SK-N-SH (cell line): Measurements from ENCODE around the gene SH2D4B. TPM values are rescaled to one million over a fixed set of nuclear protein-coding genes. Genes with fewer than 3 reads are reported as not detected.

Source experiments
- CTCF ChIA-PET: fragments of 300-600, 350-600 bp; formaldehyde crosslinking; extraction: SDS; loops from one replicate; lab custom pipeline; 2021; lab: Yijun Ruan, JAX
- POLR2A ChIA-PET: fragments of 350-600 bp; sonication (Branson Sonifier 250); formaldehyde crosslinking; extraction: SDS; loops from one replicate; lab custom pipeline; 2020; ENCODE audit warnings: antibody characterized with exemption, inconsistent platforms; lab: Yijun Ruan, JAX
- DNase-seq: peaks from one replicate; pipeline ENCODE4 v3.0.0; 2012
- H2AFZ ChIP-seq: fragments of 200-600 bp; sonication (generic); 2 replicates; pipeline ENCODE4 v1.8.1; 2016; ENCODE audit warnings: antibody characterized with exemption, mild to moderate bottlenecking, low read depth
- H3F3A ChIP-seq: fragments of 200-600 bp; sonication (generic); replicated peaks from 2 replicates; pipeline ENCODE3; 2016; ENCODE audit warnings: antibody characterized with exemption, mild to moderate bottlenecking; ENCODE audit not compliant: insufficient read depth
- H3K27ac ChIP-seq, 2 experiments: fragments of 200-500 bp in 1 of 2; fragments of 200-600 bp in 1 of 2; sonication (Bioruptor generic) in 1 of 2; sonication (generic), shearing (Covaris generic) in 1 of 2; 2 replicates each; pipeline versions ENCODE4 v1.5.1 to v1.6.1; 2014 to 2016; ENCODE audit warnings: low read depth in 2 of 2, inconsistent platforms in 1 of 2, low read length in 1 of 2, mild to moderate bottlenecking in 1 of 2, mixed read lengths in 1 of 2
- H3K27me3 ChIP-seq: fragments of 200-600 bp; sonication (generic), shearing (Covaris generic); 2 replicates; pipeline ENCODE4 v1.6.1; 2016; ENCODE audit warnings: mixed run types; ENCODE audit not compliant: insufficient read depth
- H3K36me3 ChIP-seq, 2 experiments: fragments of 200-500 bp in 1 of 2; fragments of 200-600 bp in 1 of 2; sonication (Bioruptor generic) in 1 of 2; sonication (generic) in 1 of 2; replicated peaks in 1 of 2; 2 replicates each; pipeline versions ENCODE3 to v1.5.1; 2014 to 2016; ENCODE audit warnings: low read length in 1 of 2, mild to moderate bottlenecking in 1 of 2; ENCODE audit not compliant: insufficient read depth in 2 of 2, control insufficient read depth in 1 of 2
- H3K4me1 ChIP-seq, 2 experiments: fragments of 200-500 bp in 1 of 2; fragments of 200-600 bp in 1 of 2; sonication (Bioruptor generic) in 1 of 2; sonication (generic), shearing (Covaris generic) in 1 of 2; 2 replicates each; pipeline versions ENCODE4 v1.5.1 to v1.6.1; 2014 to 2016; ENCODE audit warnings: low read depth in 1 of 2, low read length in 1 of 2, mixed run types in 1 of 2; ENCODE audit not compliant: insufficient read depth in 2 of 2, control insufficient read depth in 1 of 2
- H3K4me2 ChIP-seq: fragments of 200-600 bp; sonication (generic), shearing (Covaris generic); 2 replicates; pipeline ENCODE4 v1.6.1; 2017; ENCODE audit warnings: mixed run types
- H3K4me3 ChIP-seq, 2 experiments: fragments of 200-500 bp in 1 of 2; fragments of 200-600 bp in 1 of 2; sonication (Bioruptor generic) in 1 of 2; sonication (generic), shearing (Covaris generic) in 1 of 2; 2 replicates each; pipeline versions ENCODE4 v1.5.1 to v1.8.1; 2014 to 2016; ENCODE audit warnings: low read depth in 2 of 2, inconsistent platforms in 1 of 2, low read length in 1 of 2, mild to moderate bottlenecking in 1 of 2, mixed read lengths in 1 of 2, moderate library complexity in 1 of 2
- H3K79me2 ChIP-seq: fragments of 200-600 bp; sonication (generic); 2 replicates; pipeline ENCODE4 v1.8.1; 2017; ENCODE audit warnings: mild to moderate bottlenecking; ENCODE audit not compliant: insufficient read depth
- H3K9ac ChIP-seq: fragments of 200-600 bp; sonication (generic); 2 replicates; pipeline ENCODE4 v1.6.1; 2017; ENCODE audit warnings: mixed run types
- H3K9me2 ChIP-seq: fragments of 200-600 bp; sonication (generic); 2 replicates; pipeline ENCODE4 v1.6.1; 2017; ENCODE audit warnings: mixed run types
- H3K9me3 ChIP-seq: fragments of 200-600 bp; sonication (generic); 2 replicates; pipeline ENCODE4 v1.6.1; 2017; ENCODE audit warnings: mixed run types, mild to moderate bottlenecking, moderate library complexity
- H4K20me1 ChIP-seq: fragments of 200-600 bp; sonication (generic); 2 replicates; pipeline ENCODE4 v1.6.1; 2017; ENCODE audit warnings: mild to moderate bottlenecking, mixed run types; ENCODE audit not compliant: insufficient read depth
- ELF1 ChIP-seq: IDR thresholded peaks from 2 replicates; pipeline ENCODE4 v1.4.0; 2012
- EP300 ChIP-seq, 2 experiments: IDR thresholded peaks; 2 replicates each; pipeline versions ENCODE4 v1.4.0 to v1.6.1; 2012; ENCODE audit warnings: borderline replicate concordance in 1 of 2, low read depth in 1 of 2, low read length in 1 of 2
- EZH2phosphoT487 ChIP-seq: fragments of 200-600 bp; sonication (generic); IDR thresholded peaks from 2 replicates; pipeline ENCODE4 v1.6.1; 2017; ENCODE audit warnings: low read depth, mixed run types, mild to moderate bottlenecking, antibody characterized with exemption, moderate library complexity, borderline replicate concordance
- GABPA ChIP-seq: IDR thresholded peaks from 2 replicates; pipeline ENCODE4 v1.4.0; 2012; ENCODE audit warnings: low read depth, mild to moderate bottlenecking
- POLR2AphosphoS5 ChIP-seq: IDR thresholded peaks from 2 replicates; pipeline ENCODE4 v1.6.1; 2012; ENCODE audit warnings: low read depth, low read length
- RCOR1 ChIP-seq: fragments of 150-350 bp; IDR thresholded peaks from 2 replicates; pipeline ENCODE4 v1.6.1; 2017; ENCODE audit warnings: antibody characterized with exemption, low read length
- REST ChIP-seq: IDR thresholded peaks from 2 replicates; pipeline ENCODE4 v1.6.1; 2012; ENCODE audit warnings: mild to moderate bottlenecking, low read depth, low read length, moderate library complexity
- RXRA ChIP-seq: IDR thresholded peaks from 2 replicates; pipeline ENCODE4 v1.4.0; 2012; ENCODE audit warnings: low read depth, mild to moderate bottlenecking, borderline replicate concordance
- SMC3 ChIP-seq: IDR thresholded peaks from 2 replicates; pipeline ENCODE4 v1.6.1; 2012; ENCODE audit warnings: low read depth, low read length, improper control_type of control experiment
- TCF12 ChIP-seq: IDR thresholded peaks from 2 replicates; pipeline ENCODE4 v1.4.0; 2012
- USF1 ChIP-seq: IDR thresholded peaks from 2 replicates; pipeline ENCODE4 v1.4.0; 2012; ENCODE audit warnings: low read depth, borderline replicate concordance
- WGBS: methylation state at CpG from one replicate; pipeline ENCODE4 v1.1.6; 2017; ENCODE audit warnings: low lambda C conversion rate; 5-methylcytosine and 5-hydroxymethylcytosine counted together
- polyA plus RNA-seq, 3 experiments: library from polyadenylated mRNA; depleted of rRNA; stranded (reverse); fragments of >200 nt; gene quantifications; 2 replicates each; pipeline ENCODE4 v1.2.3, GENCODE V29; 2012

The SH2D4B gene
- polyA plus RNA-seq, 1 of the 3 experiments (the other 2 are of a cell fraction) = not detected

GRCh38 chr10:80515511-80515910 is 22.2 kb upstream of the SH2D4B start:
- Histone ChIP-seq H3K4me2 (no peak overlapping the region), H3K27me3 (no peaks in the 10 kb centered on the region), H3K36me3 (peaks cover 37 to 64% of the 10 kb centered on the region in 2 experiments), H4K20me1 (no peaks in the 10 kb centered on the region), H3K4me3 (no peak overlapping the region), H3K27ac (no peak overlapping the region), H3K79me2 (peaks cover 4% of the 10 kb centered on the region; the same call in 1 of the 2 replicates), H2AFZ (no peak overlapping the region), H3K9ac (no peak overlapping the region), H3F3A (no peaks in the 10 kb centered on the region), H3K9me3 (no peaks in the 10 kb centered on the region), H3K9me2 (no peaks in the 10 kb centered on the region), H3K4me1 (0 out of 4 replicates have a peak, but pooled peaks cover 0 to under 1% of the 10 kb centered on the region in 2 experiments)
- 81% methylated on average over 3 of the region's 5 CpGs for WGBS
- no peak for DNase-seq
- CTCF ChIA-PET = interaction anchor here (1.0 to 21.2 kb wide), 4 partner anchors 10 to 158 kb away, joined by 3 to 602 read pairs (median 20); partner anchors contain the start of gene TSPAN14
- POLR2A ChIA-PET = no interaction called here
- TF ChIP-seq TCF12 (no peak), USF1 (no peak), RXRA (no peak), GABPA (no peak), REST (no peak)

- Histone ChIP-seq H3K9ac (no peak overlapping the region), H3K4me2 (no peak overlapping the region), H3K9me3 (no peaks in the 10 kb centered on the region), H2AFZ (no peak overlapping the region), H3K36me3 (peaks cover 37 to 68% of the 10 kb centered on the region in 2 experiments), H3K4me1 (no peaks in the 10 kb centered on the region), H3K27ac (no peak overlapping the region), H4K20me1 (no peaks in the 10 kb centered on the region), H3K79me2 (peaks cover 3% of the 10 kb centered on the region; the same call in 1 of the 2 replicates), H3F3A (no peaks in the 10 kb centered on the region), H3K9me2 (no peaks in the 10 kb centered on the region), H3K4me3 (no peak overlapping the region), H3K27me3 (no peaks in the 10 kb centered on the region)
- POLR2A ChIA-PET = no interaction called here
- 93% methylated on average over 12 of the region's 12 CpGs for WGBS
- CTCF ChIA-PET = interaction anchor here (1.1 to 21.2 kb wide), 3 partner anchors 11 to 134 kb away, joined by 4 to 602 read pairs (median 36); partner anchors contain the start of gene TSPAN14
- DNase-seq = no peak
- TF ChIP-seq EP300 (IDR thresholded peaks at IDR 0.05; ENCODE audit: borderline replicate concordance in 1 of 2, low read depth in 1 of 2, low read length in 1 of 2) (no peak), SMC3 (no peak), EZH2phosphoT487 (no peak), ELF1 (no peak), RCOR1 (no peak), POLR2AphosphoS5 (no peak)
These were observed 21.8 kb upstream of the SH2D4B start for GRCh38 chr10:80515941-80516340.
